Stimulated activated CD4-positive, alpha-beta T cell treated with anti-CD3 and anti-CD28 coated beads, Interleukin-4, amount 100 ng/mL, for 1 hour (primary cell): ENCODE data around the gene NCOA5.

Experiments
- DNase-seq: peaks from one replicate; pipeline ENCODE4 v3.0.0-alpha.2; 2020

The NCOA5 gene

GRCh38 chr20:46088409-46089166 lies 1.2 kb downstream of the NCOA5 start:
- DNase-seq: no peak

- DNase-seq: no peak
These were observed 2.6 kb downstream of the NCOA5 start for GRCh38 chr20:46087161-46087560.

GRCh38 chr20:46085179-46085851 lies 4.4 kb downstream of the NCOA5 start:
- DNase-seq: no peak

GRCh38 chr20:46084805-46085178 lies 5.0 kb downstream of the NCOA5 start:
- no peak for DNase-seq

- DNase-seq: no peak
These were observed 6.2 kb downstream of the NCOA5 start for GRCh38 chr20:46083531-46084061.

- DNase-seq: no peak
These were observed 6.7 kb downstream of the NCOA5 start for GRCh38 chr20:46083101-46083500.

- no peak for DNase-seq
These were observed 8.7 kb downstream of the NCOA5 start for GRCh38 chr20:46081074-46081473.

GRCh38 chr20:46078954-46079353 lies 10.8 kb downstream of the NCOA5 start:
- DNase-seq: no peak

- DNase-seq: no peak
These were observed 12.0 kb downstream of the NCOA5 start for GRCh38 chr20:46077642-46078305.

- no peak for DNase-seq
These were observed 13.0 kb downstream of the NCOA5 start for GRCh38 chr20:46076806-46077205.

- DNase-seq: no peak
These were observed 15.8 kb downstream of the NCOA5 start for GRCh38 chr20:46074006-46074405.

GRCh38 chr20:46073443-46073842 lies 16.3 kb downstream of the NCOA5 start:
- DNase-seq: no peak

GRCh38 chr20:46073024-46073423 lies 16.7 kb downstream of the NCOA5 start:
- DNase-seq: no peak

- no peak for DNase-seq
These were observed 18.2 kb downstream of the NCOA5 start for GRCh38 chr20:46071573-46071972.

- no peak for DNase-seq
These were observed 19.4 kb downstream of the NCOA5 start for GRCh38 chr20:46070215-46070900.

GRCh38 chr20:46065691-46066090 lies 24.1 kb downstream of the NCOA5 start:
- DNase-seq: no peak

- no peak for DNase-seq
These were observed 24.8 kb downstream of the NCOA5 start for GRCh38 chr20:46065006-46065405.

GRCh38 chr20:46063652-46064054 lies 26.1 kb downstream of the NCOA5 start:
- no peak for DNase-seq

GRCh38 chr20:46063151-46063550 lies 26.6 kb downstream of the NCOA5 start:
- no peak for DNase-seq

- DNase-seq: no peak
These were observed 27.1 kb downstream of the NCOA5 start for GRCh38 chr20:46062621-46063020.

- no peak for DNase-seq
These were observed 27.6 kb downstream of the NCOA5 start for GRCh38 chr20:46062151-46062550.

GRCh38 chr20:46060975-46061374 lies 28.8 kb downstream of the NCOA5 start:
- no peak for DNase-seq

- DNase-seq: no peak
These were observed 29.4 kb downstream of the NCOA5 start for GRCh38 chr20:46060301-46060881.
